HL-60 (cell line): Measurements from ENCODE around the gene NEU4.

Experiments used
- DNase-seq, 2 experiments: peaks; one replicate each; pipeline ENCODE4 v3.0.0-alpha.2; 2010 to 2020; ENCODE audit warnings: low read depth in 1 of 2, low spot score in 1 of 2
- H3K27ac ChIP-seq: fragments of 250-450 bp; sonication (Bioruptor Pico); replicated peaks from 2 replicates; pipeline ENCODE4 v1.5.1; 2020; ENCODE audit warnings: mild to moderate bottlenecking, moderate library complexity
- H3K27me3 ChIP-seq: fragments of 250-450 bp; sonication (Bioruptor Pico); 2 replicates; pipeline ENCODE4 v1.5.1; 2021; ENCODE audit warnings: mild to moderate bottlenecking, moderate library complexity; ENCODE audit not compliant: insufficient read depth, poor library complexity, severe bottlenecking
- H3K4me3 ChIP-seq: replicated peaks from 2 replicates; pipeline ENCODE4 v1.5.1; 2011; ENCODE audit warnings: mild to moderate bottlenecking, control low read depth, low read length; ENCODE audit not compliant: insufficient read depth
- GABPA ChIP-seq: IDR thresholded peaks from 2 replicates; pipeline ENCODE4 v1.6.1; 2012; ENCODE audit warnings: low read depth
- POLR2AphosphoS5 ChIP-seq: IDR thresholded peaks from 2 replicates; pipeline ENCODE4 v1.6.1; 2012; ENCODE audit warnings: low read depth
- SPI1 ChIP-seq: IDR thresholded peaks from 2 replicates; pipeline ENCODE4 v1.6.1; 2012; ENCODE audit warnings: low read depth, mild to moderate bottlenecking, borderline replicate concordance
- TF ChIP-seq, protein P1 (sequence below): IDR thresholded peaks from 2 replicates; pipeline ENCODE4 v1.6.1; 2012; ENCODE audit warnings: low read depth; ENCODE audit not compliant: insufficient replicate concordance
- TF ChIP-seq, protein P2 (sequence below): IDR thresholded peaks from one replicate; pipeline ENCODE4 v1.5.1; 2011; ENCODE audit warnings: low read length, control low read depth, inconsistent platforms; ENCODE audit not compliant: insufficient read depth

The NEU4 gene

GRCh38 chr2:241772063-241772499 lies 36.9 kb upstream of the NEU4 start:
- no peaks in the 10 kb centered on the region for H3K27me3 ChIP-seq
- H3K27ac ChIP-seq: no peak overlapping the region
- DNase-seq: no peak
- no peak for TF ChIP-seq POLR2AphosphoS5
- TF ChIP-seq, protein P1, sequence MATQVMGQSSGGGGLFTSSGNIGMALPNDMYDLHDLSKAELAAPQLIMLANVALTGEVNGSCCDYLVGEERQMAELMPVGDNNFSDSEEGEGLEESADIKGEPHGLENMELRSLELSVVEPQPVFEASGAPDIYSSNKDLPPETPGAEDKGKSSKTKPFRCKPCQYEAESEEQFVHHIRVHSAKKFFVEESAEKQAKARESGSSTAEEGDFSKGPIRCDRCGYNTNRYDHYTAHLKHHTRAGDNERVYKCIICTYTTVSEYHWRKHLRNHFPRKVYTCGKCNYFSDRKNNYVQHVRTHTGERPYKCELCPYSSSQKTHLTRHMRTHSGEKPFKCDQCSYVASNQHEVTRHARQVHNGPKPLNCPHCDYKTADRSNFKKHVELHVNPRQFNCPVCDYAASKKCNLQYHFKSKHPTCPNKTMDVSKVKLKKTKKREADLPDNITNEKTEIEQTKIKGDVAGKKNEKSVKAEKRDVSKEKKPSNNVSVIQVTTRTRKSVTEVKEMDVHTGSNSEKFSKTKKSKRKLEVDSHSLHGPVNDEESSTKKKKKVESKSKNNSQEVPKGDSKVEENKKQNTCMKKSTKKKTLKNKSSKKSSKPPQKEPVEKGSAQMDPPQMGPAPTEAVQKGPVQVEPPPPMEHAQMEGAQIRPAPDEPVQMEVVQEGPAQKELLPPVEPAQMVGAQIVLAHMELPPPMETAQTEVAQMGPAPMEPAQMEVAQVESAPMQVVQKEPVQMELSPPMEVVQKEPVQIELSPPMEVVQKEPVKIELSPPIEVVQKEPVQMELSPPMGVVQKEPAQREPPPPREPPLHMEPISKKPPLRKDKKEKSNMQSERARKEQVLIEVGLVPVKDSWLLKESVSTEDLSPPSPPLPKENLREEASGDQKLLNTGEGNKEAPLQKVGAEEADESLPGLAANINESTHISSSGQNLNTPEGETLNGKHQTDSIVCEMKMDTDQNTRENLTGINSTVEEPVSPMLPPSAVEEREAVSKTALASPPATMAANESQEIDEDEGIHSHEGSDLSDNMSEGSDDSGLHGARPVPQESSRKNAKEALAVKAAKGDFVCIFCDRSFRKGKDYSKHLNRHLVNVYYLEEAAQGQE: no peak
- TF ChIP-seq GABPA: no peak
- H3K4me3 ChIP-seq: no peak overlapping the region

GRCh38 chr2:241773511-241774418 lies 35.2 kb upstream of the NEU4 start:
- DNase-seq: no peak
- no peaks in the 10 kb centered on the region for H3K27me3 ChIP-seq
- H3K4me3 ChIP-seq: no peak overlapping the region
- TF ChIP-seq POLR2AphosphoS5 (no peak), GABPA (no peak), SPI1 (no peak)
- TF ChIP-seq, protein P2, sequence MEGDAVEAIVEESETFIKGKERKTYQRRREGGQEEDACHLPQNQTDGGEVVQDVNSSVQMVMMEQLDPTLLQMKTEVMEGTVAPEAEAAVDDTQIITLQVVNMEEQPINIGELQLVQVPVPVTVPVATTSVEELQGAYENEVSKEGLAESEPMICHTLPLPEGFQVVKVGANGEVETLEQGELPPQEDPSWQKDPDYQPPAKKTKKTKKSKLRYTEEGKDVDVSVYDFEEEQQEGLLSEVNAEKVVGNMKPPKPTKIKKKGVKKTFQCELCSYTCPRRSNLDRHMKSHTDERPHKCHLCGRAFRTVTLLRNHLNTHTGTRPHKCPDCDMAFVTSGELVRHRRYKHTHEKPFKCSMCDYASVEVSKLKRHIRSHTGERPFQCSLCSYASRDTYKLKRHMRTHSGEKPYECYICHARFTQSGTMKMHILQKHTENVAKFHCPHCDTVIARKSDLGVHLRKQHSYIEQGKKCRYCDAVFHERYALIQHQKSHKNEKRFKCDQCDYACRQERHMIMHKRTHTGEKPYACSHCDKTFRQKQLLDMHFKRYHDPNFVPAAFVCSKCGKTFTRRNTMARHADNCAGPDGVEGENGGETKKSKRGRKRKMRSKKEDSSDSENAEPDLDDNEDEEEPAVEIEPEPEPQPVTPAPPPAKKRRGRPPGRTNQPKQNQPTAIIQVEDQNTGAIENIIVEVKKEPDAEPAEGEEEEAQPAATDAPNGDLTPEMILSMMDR: no peak
- TF ChIP-seq, protein P1: no peak
- no peak overlapping the region for H3K27ac ChIP-seq

GRCh38 chr2:241774419-241775222 lies 34.4 kb upstream of the NEU4 start:
- no peak overlapping the region for H3K4me3 ChIP-seq
- no peak for DNase-seq
- no peaks in the 10 kb centered on the region for H3K27me3 ChIP-seq
- no peak overlapping the region for H3K27ac ChIP-seq
- TF ChIP-seq SPI1 (no peak), POLR2AphosphoS5 (no peak), GABPA (no peak)
- TF ChIP-seq, protein P2: no peak
- TF ChIP-seq, protein P1: no peak
